Measurements from ENCODE around the gene LRP1B.

LRP1B gene

GRCh38 chr2:141647353-141647752 is 483.5 kb downstream of the LRP1B start:
- DNase-seq, result no peak

- no peak for DNase-seq
Measured at GRCh38 chr2:141641462-141641861, 489.4 kb downstream of the LRP1B start.

DNA sequence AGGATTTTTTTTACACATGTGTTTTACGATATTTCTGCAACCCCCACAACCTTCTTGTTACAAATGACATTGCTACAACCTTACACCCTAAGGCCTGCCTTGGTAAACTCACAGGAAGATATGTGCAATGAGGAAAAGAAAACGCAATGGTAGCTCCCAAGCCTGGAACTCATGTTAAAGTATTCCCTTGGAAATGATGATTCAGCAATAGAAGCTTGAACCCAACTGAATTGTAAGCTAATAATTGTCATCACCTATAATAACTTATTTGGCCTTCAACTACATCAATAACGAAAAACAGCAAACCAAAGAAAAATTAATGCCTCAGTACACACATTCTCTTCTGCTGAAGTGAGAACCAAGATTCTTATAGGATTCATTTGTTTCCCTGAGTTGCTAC is 491.0 kb downstream of the LRP1B start:
- no peak for DNase-seq

DNA sequence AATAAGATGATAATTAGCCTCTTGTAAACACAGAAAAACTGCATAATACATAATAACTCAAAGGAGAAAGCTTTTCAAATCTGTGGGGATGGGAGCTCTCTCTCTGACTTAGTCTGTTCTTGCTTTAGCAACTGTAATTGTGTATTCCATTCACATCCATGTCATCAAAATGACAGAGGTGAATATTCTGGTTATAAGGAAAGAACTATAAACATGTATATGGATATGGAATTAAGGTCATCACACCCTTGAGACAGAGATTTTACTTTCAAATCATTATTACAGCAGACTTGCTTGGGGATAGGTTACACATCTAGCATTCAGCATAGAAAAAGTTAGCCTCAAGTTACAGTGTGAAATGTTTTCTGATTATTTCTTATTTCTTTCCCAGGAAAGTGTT is 497.7 kb downstream of the LRP1B start:
- DNase-seq, result no peak

GRCh38 chr2:141630407-141630930 is 500.3 kb downstream of the LRP1B start:
- DNase-seq, result no peak

DNA sequence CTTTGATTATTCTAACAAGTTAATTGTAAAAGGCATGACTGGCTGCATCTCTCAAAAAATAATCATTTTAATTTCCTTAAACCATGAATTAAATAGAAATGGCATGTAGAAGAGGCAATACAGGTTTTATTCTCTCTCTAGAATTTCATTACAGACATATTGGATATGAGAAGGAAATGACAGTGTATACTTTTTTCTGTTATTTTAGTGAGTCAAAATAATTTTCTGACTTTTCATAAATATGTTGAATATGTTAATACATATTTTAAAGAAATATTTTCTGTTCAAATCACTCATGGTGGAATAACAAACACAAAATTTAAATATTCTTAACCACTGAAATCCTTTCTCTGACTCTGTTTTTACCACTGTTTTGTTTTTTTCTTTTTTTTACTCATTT is 510.4 kb downstream of the LRP1B start:
- no peak for DNase-seq

- DNase-seq, result no peak
Measured at GRCh38 chr2:141618457-141618856, 512.4 kb downstream of the LRP1B start.

DNA sequence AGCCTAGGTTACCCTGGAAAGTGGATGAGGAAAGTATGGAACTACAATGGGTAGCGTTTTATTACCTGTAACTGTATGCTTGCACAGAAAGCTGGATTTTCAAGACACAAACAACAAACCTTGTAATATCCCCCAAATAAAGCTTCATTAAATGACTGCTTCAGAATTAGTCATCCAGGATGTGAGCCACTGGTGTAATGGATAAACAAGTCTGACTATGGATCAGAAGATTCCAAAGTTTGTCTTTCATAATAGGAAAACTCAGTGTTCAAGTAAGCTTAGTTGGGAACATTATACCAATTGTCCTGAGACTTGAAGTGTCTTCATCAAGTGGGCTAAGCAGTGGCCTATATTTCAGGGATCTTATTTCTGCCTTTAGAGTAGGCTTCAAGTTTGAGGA is 518.8 kb downstream of the LRP1B start:
- DNase-seq, result no peak

GRCh38 chr2:141611176-141611571 is 519.6 kb downstream of the LRP1B start:
- no peak for DNase-seq

DNA sequence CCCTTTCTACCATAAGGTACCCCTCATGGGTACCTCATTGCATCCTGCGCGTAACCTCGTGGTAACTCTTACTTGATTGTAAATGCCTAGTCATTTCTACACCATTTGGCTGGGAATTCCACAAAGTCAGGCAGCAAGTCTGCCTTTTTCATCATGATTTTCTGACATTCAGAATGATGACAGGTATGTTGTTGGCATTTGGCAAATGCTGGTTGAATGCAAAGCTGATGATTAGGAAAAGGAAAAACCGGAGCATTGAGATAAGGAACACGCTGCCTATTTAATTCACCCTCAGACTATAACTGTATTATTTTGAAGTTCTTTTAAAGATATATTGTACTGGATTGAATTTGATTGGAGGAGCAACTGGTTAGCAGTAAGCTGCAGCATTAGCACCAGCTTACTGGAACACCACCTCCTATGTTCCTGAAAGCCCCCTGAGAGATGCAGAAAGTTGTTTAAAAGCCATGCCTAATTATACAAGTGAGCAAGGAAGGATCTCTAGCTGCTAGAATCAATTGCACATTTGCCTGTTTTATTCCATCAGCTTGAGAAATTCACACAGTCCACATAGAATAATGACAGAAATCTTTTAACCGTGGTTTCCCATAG is 520.1 kb downstream of the LRP1B start:
- DNase-seq, result no peak

- DNase-seq, result no peak
Measured at GRCh38 chr2:141605163-141605562, 525.7 kb downstream of the LRP1B start.

- no peak for DNase-seq
Measured at GRCh38 chr2:141601511-141602152, 529.2 kb downstream of the LRP1B start.

DNA sequence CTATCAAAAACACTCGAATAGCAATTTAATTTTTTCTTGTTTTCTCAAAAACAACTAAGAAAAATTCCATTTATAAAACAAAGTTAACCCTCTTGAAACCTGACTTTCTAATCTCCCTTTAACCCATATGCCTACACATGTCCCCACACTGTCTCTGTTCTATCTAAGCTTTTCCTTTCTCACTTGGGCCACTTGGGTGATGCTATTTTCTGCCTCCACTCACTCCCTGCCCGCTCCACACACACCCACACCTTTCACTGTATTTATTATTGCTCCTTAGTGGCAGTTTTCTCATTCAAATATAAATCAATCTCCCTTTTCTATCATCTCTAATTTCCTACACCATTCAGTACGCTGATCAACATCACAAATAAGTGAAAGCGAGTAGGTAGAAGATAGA is 531.1 kb downstream of the LRP1B start:
- DNase-seq, result no peak

- DNase-seq, result no peak
Measured at GRCh38 chr2:141598982-141599381, 531.8 kb downstream of the LRP1B start.

GRCh38 chr2:141595316-141595920 is 535.4 kb downstream of the LRP1B start:
- no peak for DNase-seq

- no peak for DNase-seq
Measured at GRCh38 chr2:141591787-141592186, 539.0 kb downstream of the LRP1B start.

GRCh38 chr2:141590620-141591019 is 540.2 kb downstream of the LRP1B start:
- DNase-seq, result no peak

DNA sequence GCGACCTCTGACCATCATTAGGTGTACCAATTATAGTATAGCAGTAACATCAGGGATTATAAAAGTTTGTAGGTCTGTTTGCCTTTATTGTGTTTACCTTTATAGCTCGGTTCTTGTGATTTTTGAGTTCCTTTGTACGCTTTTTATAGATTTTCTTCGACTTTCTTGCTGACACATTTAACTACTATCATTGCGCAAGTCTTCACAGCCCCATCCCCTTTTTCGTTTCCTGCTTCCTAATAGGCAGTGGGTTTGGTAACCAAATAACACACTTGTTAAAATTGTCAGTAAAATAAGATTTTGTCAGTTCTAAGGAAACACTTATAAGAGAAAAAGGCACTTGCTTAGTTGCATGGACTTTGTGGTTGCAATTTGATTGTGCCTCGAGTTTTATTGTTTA is 541.5 kb downstream of the LRP1B start:
- DNase-seq, result no peak

- DNase-seq, result no peak
Measured at GRCh38 chr2:141586985-141587384, 543.8 kb downstream of the LRP1B start.

- no peak for DNase-seq
Measured at GRCh38 chr2:141582213-141582612, 548.6 kb downstream of the LRP1B start.

GRCh38 chr2:141579071-141579470 is 551.7 kb downstream of the LRP1B start:
- DNase-seq, result no peak

DNA sequence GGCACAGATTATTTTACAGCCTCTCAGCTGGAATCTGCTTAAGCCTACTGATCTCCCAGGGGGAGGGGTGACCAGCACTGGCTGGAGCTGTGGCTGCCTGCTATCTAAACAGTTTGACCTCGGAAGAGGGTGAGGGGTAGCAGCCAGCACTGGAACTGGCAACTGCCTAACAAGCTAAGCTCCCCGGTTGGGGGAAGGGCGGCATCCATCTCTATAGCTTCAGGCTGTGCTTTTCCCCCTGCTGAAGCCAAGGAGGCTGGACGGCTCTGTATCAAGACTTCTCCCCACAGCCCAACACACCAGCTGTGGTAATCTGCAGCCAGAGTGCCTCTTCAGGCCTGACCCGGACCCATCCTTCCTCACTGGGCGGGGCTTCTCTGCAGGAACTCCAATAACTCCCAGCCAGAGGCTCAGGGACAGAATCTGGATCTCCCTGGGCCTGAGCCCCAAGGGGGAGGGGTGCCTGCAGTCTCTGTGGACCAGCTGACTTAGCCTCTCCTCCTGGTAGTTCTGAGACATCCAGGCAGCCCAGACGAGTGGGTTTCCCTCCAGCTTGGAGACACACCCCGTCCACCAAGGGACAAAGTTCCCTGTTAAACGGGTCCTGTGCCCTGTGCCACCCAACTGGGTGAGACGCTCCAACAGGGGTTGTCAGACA is 560.2 kb downstream of the LRP1B start:
- DNase-seq, result no peak

DNA sequence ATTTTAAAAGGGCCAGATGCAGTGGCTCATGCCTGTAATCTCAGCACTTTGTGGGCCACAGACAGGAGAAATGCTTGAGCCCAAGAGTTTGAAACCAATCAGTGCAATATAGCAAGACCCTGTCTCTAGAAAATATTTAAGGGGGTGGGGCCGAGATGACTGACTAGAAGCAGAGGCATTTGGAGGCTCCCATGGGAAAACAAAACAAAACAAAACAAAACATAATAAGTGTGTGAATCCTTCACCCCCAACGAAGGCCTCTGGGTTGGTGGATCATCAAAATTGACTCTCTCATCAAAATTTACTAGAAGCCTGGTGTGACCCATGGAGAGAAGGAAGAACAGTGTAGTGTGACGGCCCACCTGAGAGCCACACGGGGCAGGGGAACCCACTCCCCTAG is 560.9 kb downstream of the LRP1B start:
- DNase-seq, result no peak

- no peak for DNase-seq
Measured at GRCh38 chr2:141565597-141565996, 565.2 kb downstream of the LRP1B start.

Measured in stimulated activated CD4-positive, alpha-beta T cell treated with anti-CD3 and anti-CD28 coated beads, Interleukin-2, amount 100 ng/mL, for 48 hours (primary cell).